ENCODE results near the gene KRTAP10-2. TPM values are rescaled to one million over a fixed set of nuclear protein-coding genes. Genes with fewer than 3 reads are reported as not detected.

KRTAP10-2 gene
- total and polyA plus RNA-seq, 9 of the 15 experiments (the other 6 are each of a cell fraction or from before 2014, with no cell fraction given): not detected

GRCh38 chr21:44529011-44529421, 22.3 kb downstream of the KRTAP10-2 start:
- Histone ChIP-seq H3K9me1 (ENCODE audit: control insufficient read depth, insufficient read depth, low read length) (no peaks in the 10 kb centered on the region), H3K79me2 (ENCODE audit: control insufficient read depth, insufficient read depth, low read length) (no peaks in the 10 kb centered on the region), H3K36me3 (ENCODE audit: control insufficient read depth, insufficient read depth, low read length) (no peaks in the 10 kb centered on the region), H3K4me1 (replicated peaks in 1 of 2; ENCODE audit: control insufficient read depth in 2 of 2, insufficient read depth in 2 of 2, low read length in 2 of 2) (peaks cover 0 to 16% of the 10 kb centered on the region in 2 experiments; a peak in 1 of 5 replicates), H3K27ac (ENCODE audit: extremely low read depth, low read depth, low read length) (no peak overlapping the region), H3K4me3 (no peak overlapping the region), H2AFZ (ENCODE audit: low read depth, low read length) (no peak overlapping the region), H3K27me3 (ENCODE audit: control insufficient read depth in 2 of 2, insufficient read depth in 2 of 2, low read length in 2 of 2) (peaks cover 44 to 84% of the 10 kb centered on the region in 2 experiments), H3K9me3 (replicated peaks; ENCODE audit: control insufficient read depth, insufficient read depth, low read depth, low read length) (peaks cover 12% of the 10 kb centered on the region; the same call in 1 of the 2 replicates), H3K9ac (ENCODE audit: insufficient read depth in 1 of 2, low read depth in 2 of 2, low read length in 2 of 2) (no peak overlapping the region; a peak in 1 of 4 replicates), H3K4me2 (ENCODE audit: insufficient read depth, low read length) (no peak overlapping the region), H4K20me1 (replicated peaks; ENCODE audit: control insufficient read depth, insufficient read depth, low read length) (peaks cover 18% of the 10 kb centered on the region; the same call in 1 of the 2 replicates)
- intact Hi-C loops (cut with micrococcal nuclease) (no loop called here), in situ Hi-C loops (cut with MboI) (no loop called here)
- ATAC-seq: no peak
- no TSS peak for BruUV-seq (replicated peaks)
- ChIA-PET CTCF (ENCODE audit: low intra/inter-chr PET ratio) (no interaction called here), POLR2A (no interaction called here)
- WGBS (ENCODE audit: insufficient coverage, low coverage, missing lambda C conversion rate): 2% methylated on average over 17 of the region's 17 CpGs
- DNase-seq (ENCODE audit: extremely low read depth in 1 of 4, low spot score in 3 of 4): no peak
- no peak for FAIRE-seq
- TF ChIP-seq MGA (IDR thresholded peaks at IDR 0.05): no peak
- no peak for TF ChIP-seq HMGXB4 (CRISPR knock-in tag; IDR thresholded peaks at IDR 0.05)
- no peak for TF ChIP-seq MTF1 (CRISPR knock-in tag; IDR thresholded peaks at IDR 0.05; ENCODE audit: borderline replicate concordance)
- no peak for TF ChIP-seq GMEB1 (CRISPR knock-in tag; IDR thresholded peaks at IDR 0.05)
- no peak for TF ChIP-seq SREBF1 (IDR thresholded peaks at IDR 0.05; ENCODE audit: borderline replicate concordance, low read depth, low read length)
- TF ChIP-seq U2AF2 (optimal IDR thresholded peaks at IDR 0.05; ENCODE audit: low read depth, low read length): no peak
- TF ChIP-seq RBFOX2 (IDR thresholded peaks at IDR 0.05; ENCODE audit: low read depth, low read length): no peak

Measured in K562 (cell line).